ENCODE results near the gene METTL9.
"Not testable (repeated sequence)": the region's sequence is repeated elsewhere in the genome, so short reads cannot be mapped to it uniquely, and the experiment has no call there.

Gene METTL9

DNA sequence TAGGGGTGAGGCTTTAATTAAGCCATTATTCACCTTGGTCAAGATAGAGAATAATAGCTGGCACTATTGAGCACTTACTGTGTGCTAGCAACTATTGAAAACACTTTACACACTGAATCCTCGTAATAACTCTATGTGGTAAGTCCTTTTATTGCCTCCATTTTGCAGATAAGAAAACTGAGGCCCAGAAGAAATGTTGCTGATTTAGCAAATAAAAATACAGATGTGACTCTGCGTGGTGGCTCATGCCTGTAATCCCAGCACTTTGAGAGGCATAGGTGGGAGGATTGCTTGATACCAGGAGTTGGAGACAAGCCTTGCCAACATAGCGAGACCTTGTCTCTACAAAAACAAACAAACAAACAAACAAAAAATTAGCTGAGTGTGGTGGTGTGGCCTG is 83.8 kb downstream of the METTL9 start:
- H3K4me3 ChIP-seq (ENCODE audit: low read length) = no peak overlapping the region
- no peak for TF ChIP-seq ZNF274 (IDR thresholded peaks at IDR 0.05; ENCODE audit: low read depth, low read length)

DNA sequence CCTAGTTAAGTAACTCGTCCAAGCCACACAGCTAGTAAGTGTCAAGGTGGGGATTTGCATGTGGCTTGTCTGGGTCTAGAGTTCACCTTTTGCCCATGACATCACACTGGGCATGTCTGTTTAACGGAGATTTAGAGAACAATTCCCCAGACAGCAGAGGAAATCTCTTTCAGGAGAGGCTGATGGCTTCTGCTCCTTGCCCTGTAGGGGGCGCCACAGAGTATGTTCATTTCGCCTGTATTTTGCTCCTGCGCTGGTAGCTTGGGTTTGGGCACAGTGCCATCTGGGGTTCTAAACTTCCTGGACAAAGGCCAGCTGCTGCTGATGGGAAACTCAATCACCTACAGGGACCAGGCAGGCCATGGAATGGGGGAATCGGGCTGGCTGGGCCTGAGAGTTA is 84.8 kb downstream of the METTL9 start:
- no peak for TF ChIP-seq ZNF274 (IDR thresholded peaks at IDR 0.05; ENCODE audit: low read depth, low read length)
- no peak overlapping the region for H3K4me3 ChIP-seq (ENCODE audit: low read length)

DNA sequence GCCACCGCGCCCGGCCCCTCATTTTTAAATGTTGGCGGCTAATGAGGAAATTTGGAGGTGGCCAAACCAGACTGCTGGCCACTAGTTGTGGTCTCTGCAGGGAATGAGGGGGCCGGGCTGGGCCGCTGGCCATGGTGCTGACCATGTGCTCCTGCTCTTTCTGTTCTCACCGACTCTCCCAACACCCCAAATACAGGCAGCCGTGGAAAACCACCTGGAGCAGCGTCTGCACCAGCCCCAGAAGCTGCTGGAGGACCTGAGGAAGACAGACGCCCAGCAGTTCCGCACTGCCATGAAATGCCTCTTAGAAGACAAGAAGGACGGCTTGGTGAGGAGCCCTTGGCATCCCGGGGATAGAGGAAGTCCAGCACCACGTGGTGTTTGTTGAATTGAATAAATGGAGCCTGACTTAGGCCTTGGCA is 85.7 kb downstream of the METTL9 start:
- no peak for TF ChIP-seq ZNF274 (IDR thresholded peaks at IDR 0.05; ENCODE audit: low read depth, low read length)
- no peak overlapping the region for H3K4me3 ChIP-seq (ENCODE audit: low read length)

DNA sequence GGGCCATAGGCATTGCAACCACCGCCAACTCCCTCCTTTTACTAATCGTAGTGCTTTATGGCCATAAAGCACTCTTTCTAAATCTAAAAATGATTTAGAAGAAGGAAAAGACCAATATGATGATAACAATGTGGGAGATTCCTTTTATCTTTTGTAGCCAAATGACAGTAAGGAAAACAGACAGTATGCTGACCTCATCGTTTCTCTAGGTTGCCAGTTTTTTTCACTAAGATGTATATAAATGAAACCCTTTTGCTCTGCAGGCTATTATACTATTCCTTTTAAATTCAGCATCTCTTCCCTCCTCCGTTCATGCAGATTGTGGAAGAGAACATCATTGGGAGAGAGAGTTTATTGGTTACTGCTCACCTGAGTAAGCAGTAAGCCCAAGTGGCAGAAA is 89.7 kb downstream of the METTL9 start:
- TF ChIP-seq ZNF274 (IDR thresholded peaks at IDR 0.05; ENCODE audit: low read depth, low read length) = no peak
- H3K4me3 ChIP-seq (ENCODE audit: low read length) = no peak overlapping the region

DNA sequence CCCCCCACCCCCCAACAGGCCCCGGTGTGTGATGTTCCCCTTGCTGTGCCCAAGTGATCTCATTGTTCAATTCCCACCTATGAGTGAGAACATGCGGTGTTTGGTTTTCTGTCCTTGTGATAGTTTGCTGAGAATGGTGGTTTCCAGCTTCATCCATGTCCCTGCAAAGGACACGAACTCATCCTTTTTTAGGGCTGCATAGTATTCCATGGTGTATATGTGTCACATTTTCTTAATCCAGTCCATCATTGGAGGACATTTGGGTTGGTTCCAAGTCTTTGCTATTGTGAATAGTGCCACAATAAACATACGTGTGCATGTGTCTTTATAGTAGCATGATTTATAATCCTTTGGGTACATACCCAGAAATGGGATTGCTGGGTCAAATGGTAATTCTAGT is 91.6 kb downstream of the METTL9 start:
- H3K4me3 ChIP-seq (ENCODE audit: low read length) = not testable (repeated sequence)

DNA sequence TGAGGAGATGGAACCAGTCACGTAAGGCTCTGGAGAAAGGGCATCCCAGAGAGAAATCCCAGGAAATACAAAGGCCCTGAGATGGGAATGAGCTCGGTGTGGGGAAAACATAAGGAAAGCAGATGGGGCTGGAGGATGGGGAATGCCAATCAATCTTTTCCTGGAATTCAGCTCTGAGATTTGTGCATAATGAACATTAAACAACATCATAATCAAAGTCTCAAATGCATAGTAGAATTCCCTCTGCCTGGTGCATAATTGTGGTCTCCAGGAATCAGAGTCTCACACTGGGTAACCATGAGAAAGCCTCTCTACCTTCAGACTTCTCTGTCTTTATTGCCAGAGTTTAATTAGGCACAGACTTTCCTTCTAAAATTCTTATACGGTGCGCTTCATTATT is 95.2 kb downstream of the METTL9 start:
- TF ChIP-seq ZNF274 (IDR thresholded peaks at IDR 0.05; ENCODE audit: low read depth, low read length) = no peak
- H3K4me3 ChIP-seq (ENCODE audit: low read length) = no peak overlapping the region

DNA sequence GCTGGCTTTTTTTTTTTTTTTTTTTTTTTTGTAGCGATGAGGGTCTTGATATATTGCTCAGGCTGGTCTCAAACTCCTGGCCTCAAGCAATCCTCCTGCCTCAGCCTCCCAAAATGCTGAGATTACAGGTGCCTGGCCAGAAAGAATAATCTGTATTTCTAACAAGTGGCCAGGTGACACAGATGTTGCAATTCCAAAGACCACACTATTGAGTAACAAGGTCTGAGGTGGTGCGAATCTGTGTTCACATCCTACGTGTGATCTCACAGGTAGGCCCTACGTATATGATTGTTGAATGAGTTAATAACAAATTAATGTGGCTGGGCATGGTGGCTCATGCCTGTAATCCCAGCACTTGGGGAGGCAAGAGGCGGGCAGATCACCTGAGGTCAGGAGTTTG is 97.7 kb downstream of the METTL9 start:
- TF ChIP-seq ZNF274 (IDR thresholded peaks at IDR 0.05; ENCODE audit: low read depth, low read length) = no peak
- H3K4me3 ChIP-seq (ENCODE audit: low read length) = no peak overlapping the region

DNA sequence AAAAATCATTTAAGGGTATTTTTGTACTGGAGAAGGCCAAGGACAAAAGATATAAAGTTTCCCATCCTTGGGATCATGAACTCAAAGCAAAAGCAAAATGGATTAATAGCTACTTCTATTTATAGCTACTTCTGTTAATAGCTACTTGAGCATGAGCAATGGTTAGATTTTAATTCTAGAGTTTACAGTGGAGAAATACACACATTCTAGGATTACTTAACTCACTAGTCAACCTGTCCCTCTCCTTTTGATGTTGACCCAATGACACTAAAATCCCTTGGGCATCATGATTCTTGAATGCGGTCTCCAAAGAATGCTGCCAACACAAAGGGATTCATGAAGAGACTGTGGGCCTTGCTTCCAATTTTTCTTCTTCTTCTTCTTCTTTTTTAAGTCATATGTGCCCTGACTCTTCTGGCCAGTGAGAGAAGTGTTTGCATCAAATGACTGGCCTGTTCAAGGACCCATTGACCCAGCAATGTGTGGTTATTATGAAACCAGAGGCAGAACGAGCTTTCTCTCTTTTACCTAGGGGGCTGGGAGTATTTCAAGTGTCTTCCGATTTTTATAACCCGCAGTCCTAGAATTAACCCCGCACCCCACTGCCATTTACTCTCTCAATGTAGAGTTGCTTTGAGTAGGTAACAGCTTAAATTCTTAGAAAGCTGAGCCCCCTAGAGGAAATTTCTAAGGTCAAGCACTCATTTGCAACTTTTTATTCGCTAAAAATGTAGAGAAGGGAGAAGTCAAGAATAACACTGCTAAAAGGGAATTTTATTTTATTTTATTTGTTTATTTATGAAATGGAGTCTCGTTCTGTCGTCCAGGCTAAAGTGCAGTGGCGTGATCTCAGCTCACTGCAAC is 99.0 kb downstream of the METTL9 start:
- no peak for TF ChIP-seq ZNF274 (IDR thresholded peaks at IDR 0.05; ENCODE audit: low read depth, low read length)
- no peak overlapping the region for H3K4me3 ChIP-seq (ENCODE audit: low read length)

DNA sequence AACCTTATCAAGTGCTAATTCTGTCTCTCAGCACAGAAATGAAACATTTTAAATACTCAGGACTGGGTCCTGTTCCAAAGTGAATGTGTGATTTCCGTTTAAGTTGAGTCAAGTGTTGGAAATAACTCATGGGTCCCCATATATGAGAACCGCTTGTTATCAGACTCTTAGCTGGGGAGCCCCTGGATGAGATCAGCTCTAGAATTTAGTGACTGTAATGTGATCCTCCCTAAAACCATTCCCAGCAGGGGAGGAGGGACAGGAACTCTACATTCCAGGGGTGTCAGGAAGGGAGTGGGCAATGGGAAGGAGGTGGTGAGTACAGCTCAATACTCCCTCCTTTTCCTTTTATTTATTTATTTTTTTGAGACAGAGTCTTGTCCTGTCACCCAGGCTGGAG is 101.9 kb downstream of the METTL9 start:
- H3K4me3 ChIP-seq (ENCODE audit: low read length) = no peak overlapping the region
- TF ChIP-seq ZNF274 (IDR thresholded peaks at IDR 0.05; ENCODE audit: low read depth, low read length) = no peak

DNA sequence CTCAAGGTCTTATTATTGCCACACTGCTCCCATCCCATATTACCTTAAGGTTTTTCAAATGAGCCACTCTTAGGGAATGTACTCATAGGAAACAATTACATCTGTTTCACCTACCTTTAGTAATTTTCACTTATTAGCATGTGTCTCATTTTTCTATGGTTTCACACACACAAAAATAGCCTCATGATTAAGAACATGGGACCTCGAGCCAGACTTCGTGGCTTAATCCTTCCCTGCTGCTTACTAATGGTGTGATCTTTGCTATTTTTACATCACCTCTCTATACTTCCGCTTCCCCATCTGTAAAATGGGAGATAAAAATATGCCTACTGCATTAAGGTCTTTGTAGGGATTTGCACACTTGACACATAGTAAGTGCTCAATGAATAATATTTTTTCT is 102.9 kb downstream of the METTL9 start:
- H3K4me3 ChIP-seq (ENCODE audit: low read length) = no peak overlapping the region
- no peak for TF ChIP-seq ZNF274 (IDR thresholded peaks at IDR 0.05; ENCODE audit: low read depth, low read length)

DNA sequence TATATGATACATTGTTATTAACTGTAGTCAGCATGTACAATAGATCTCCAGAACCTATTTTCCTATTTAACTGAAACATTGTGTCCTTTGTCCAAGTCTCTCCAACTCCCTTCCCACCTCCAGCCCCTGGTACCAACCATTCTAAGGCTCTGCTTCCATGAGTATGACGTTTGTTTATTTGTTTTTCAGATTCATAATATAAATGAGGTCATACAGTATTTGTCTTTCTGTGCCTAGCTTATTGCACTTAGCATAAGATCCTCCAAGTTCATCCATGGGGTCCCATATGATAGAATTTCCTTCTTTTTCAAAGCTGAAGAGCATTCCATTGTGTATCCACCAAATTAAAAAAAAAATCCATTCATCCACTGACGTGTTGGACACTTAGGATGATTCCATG is 103.8 kb downstream of the METTL9 start:
- TF ChIP-seq ZNF274 (IDR thresholded peaks at IDR 0.05; ENCODE audit: low read depth, low read length) = no peak
- H3K4me3 ChIP-seq (ENCODE audit: low read length) = no peak overlapping the region

DNA sequence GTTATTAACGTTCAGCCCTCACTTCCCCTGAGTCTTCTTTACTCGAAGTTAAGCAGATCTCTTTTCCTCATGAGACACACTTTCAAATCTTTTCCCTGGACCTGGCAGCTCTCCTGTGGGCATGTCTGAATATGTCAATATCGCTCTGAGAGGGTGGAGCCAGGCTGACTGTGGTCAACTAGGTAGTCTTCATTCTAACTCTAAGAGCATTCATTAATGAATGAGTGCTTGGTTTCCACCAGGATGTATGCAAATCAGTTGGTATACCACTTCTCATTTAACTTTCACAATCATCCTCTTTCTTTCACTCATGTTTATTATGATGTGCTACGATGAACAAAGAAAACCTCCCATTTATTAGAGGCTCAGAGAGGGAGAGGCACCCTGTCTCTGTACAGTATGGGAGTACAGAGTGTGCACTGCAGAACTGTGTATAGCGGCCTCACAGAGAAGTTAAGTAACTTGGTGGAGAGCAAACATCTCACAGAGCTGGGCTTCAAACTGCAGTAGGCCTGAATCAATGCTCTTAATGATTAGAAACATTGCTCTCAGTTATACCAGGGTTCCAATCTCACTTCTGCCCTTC is 104.3 kb downstream of the METTL9 start:
- TF ChIP-seq ZNF274 (IDR thresholded peaks at IDR 0.05; ENCODE audit: low read depth, low read length) = no peak
- H3K4me3 ChIP-seq (ENCODE audit: low read length) = no peak overlapping the region

DNA sequence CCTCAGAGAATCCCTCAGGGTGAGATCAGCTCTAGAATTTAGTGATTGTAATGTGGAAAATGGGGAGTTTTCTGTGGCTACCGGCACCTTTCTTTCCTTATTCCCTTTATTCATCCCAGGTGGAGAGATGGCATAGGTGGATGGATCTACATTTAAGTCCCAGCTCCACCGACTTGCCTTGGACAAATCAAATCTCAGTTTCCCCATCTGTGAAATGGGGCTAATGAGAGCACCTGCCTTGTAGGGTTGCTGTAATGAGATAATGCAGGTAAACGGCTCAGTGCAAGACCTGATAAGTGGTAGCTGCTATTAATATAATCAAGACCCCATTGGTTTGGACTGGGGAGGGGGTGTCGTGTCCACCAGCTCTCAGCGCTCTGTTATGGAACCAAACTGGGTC is 104.9 kb downstream of the METTL9 start:
- no peak for TF ChIP-seq ZNF274 (IDR thresholded peaks at IDR 0.05; ENCODE audit: low read depth, low read length)
- no peak overlapping the region for H3K4me3 ChIP-seq (ENCODE audit: low read length)

DNA sequence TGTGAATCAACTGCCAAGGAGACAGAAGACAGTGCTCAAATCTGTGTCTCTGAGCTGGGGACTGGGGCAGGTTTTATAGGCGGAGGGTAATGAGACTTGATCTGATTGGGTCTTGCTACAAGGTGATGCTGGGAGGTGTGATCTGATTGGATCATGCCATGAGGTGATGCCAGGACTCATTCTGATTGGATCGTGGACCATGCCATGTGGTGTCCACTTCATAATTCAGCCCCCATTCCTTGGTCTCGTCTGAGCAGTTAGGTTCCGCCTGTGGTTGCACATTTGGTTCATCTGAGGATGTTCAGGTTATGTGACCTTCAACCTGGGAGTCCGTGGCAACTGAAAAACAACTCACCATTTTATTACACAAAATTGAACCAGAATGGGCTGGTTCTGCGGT is 105.4 kb downstream of the METTL9 start:
- H3K4me3 ChIP-seq (ENCODE audit: low read length) = no peak overlapping the region
- TF ChIP-seq ZNF274 (IDR thresholded peaks at IDR 0.05; ENCODE audit: low read depth, low read length) = no peak
